HEK293T (cell line): Measurements from ENCODE around the gene TLCD2.

Experiments used
- CTCF ChIA-PET: fragments of 350-600 bp; formaldehyde crosslinking; extraction: SDS; loops from one replicate; lab custom pipeline; 2021; ENCODE audit warnings: antibody characterized with exemption, inconsistent platforms; lab: Yijun Ruan, JAX
- POLR2A ChIA-PET: fragments of 350-600 bp; formaldehyde crosslinking; extraction: SDS; loops from one replicate; lab custom pipeline; 2020; ENCODE audit warnings: antibody characterized with exemption, inconsistent platforms; lab: Yijun Ruan, JAX
- DNase-seq: peaks from one replicate; pipeline ENCODE4 v3.0.0; 2012; ENCODE audit warnings: mixed read lengths; ENCODE audit errors: extremely low spot score
- ARNT ChIP-seq: fragments of 450-650 bp; IDR thresholded peaks from 2 replicates; pipeline ENCODE4 v1.6.1; 2017; ENCODE audit warnings: mild to moderate bottlenecking
- BHLHE40 ChIP-seq: fragments of 450-650 bp; IDR thresholded peaks from 2 replicates; pipeline ENCODE4 v1.6.1; 2016; ENCODE audit warnings: mild to moderate bottlenecking, moderate library complexity, borderline replicate concordance
- CTBP1 ChIP-seq: fragments of 450-650 bp; IDR thresholded peaks from 2 replicates; pipeline ENCODE4 v1.6.1; 2016; ENCODE audit warnings: borderline replicate concordance
- ELF4 ChIP-seq: fragments of 450-650 bp; IDR thresholded peaks from 2 replicates; pipeline ENCODE4 v1.6.1; 2017; ENCODE audit warnings: antibody characterized with exemption
- FOXA1 ChIP-seq: fragments of 450-650 bp; IDR thresholded peaks from 2 replicates; pipeline ENCODE4 v1.6.1; 2016; ENCODE audit warnings: mild to moderate bottlenecking
- FOXK2 ChIP-seq: fragments of 450-650 bp; IDR thresholded peaks from 2 replicates; pipeline ENCODE4 v1.6.1; 2016; ENCODE audit warnings: mild to moderate bottlenecking
- FOXM1 ChIP-seq: fragments of 450-650 bp; IDR thresholded peaks from 2 replicates; pipeline ENCODE4 v1.6.1; 2017; ENCODE audit warnings: mild to moderate bottlenecking, borderline replicate concordance
- HDGF ChIP-seq: fragments of 450-650 bp; IDR thresholded peaks from 2 replicates; pipeline ENCODE4 v1.6.1; 2017; ENCODE audit warnings: antibody characterized with exemption, borderline replicate concordance
- L3MBTL2 ChIP-seq: fragments of 450-650 bp; conservative IDR thresholded peaks from 2 replicates; pipeline ENCODE4 v1.6.1; 2016; ENCODE audit warnings: mild to moderate bottlenecking
- LEF1 ChIP-seq: fragments of 450-650 bp; IDR thresholded peaks from 2 replicates; pipeline ENCODE4 v1.6.1; 2017; ENCODE audit warnings: mild to moderate bottlenecking, borderline replicate concordance
- NFRKB ChIP-seq: fragments of 450-650 bp; IDR thresholded peaks from 2 replicates; pipeline ENCODE4 v1.6.1; 2016; ENCODE audit warnings: mild to moderate bottlenecking, moderate library complexity
- PKNOX1 ChIP-seq: fragments of 450-650 bp; IDR thresholded peaks from 2 replicates; pipeline ENCODE4 v1.6.1; 2016
- SP1 ChIP-seq: fragments of 450-650 bp; IDR thresholded peaks from 2 replicates; pipeline ENCODE4 v1.6.1; 2017
- SUZ12 ChIP-seq: fragments of 450-650 bp; IDR thresholded peaks from 2 replicates; pipeline ENCODE4 v1.6.1; 2016; ENCODE audit warnings: mild to moderate bottlenecking
- TARDBP ChIP-seq: fragments of 450-650 bp; IDR thresholded peaks from 2 replicates; pipeline ENCODE4 v1.6.1; 2016
- ZNF384 ChIP-seq: fragments of 450-650 bp; IDR thresholded peaks from 2 replicates; pipeline ENCODE4 v1.6.1; 2016

TLCD2 gene

GRCh38 chr17:1754430-1755112 is 44.4 kb upstream of the TLCD2 start:
- POLR2A ChIA-PET = interaction anchor here (2.8 kb wide), 1 partner anchor 8 kb away, joined by 14 read pairs; the partner anchor contains the start of gene SERPINF1
- no peak for DNase-seq
- TF ChIP-seq LEF1 (no peak), BHLHE40 (no peak), ZNF384 (no peak), SUZ12 (no peak), TARDBP (no peak), FOXM1 (no peak), PKNOX1 (no peak), L3MBTL2 (no peak), HDGF (no peak), NFRKB (no peak), ARNT (no peak), FOXK2 (no peak), ELF4 (no peak)
- CTCF ChIA-PET = no interaction called here

GRCh38 chr17:1753767-1754429 is 43.7 kb upstream of the TLCD2 start:
- CTCF ChIA-PET = no interaction called here
- no peak for DNase-seq
- no peak for TF ChIP-seq HDGF
- no peak for TF ChIP-seq ZNF384
- TF ChIP-seq PKNOX1 = no peak
- TF ChIP-seq SP1 = no peak
- no peak for TF ChIP-seq CTBP1
- TF ChIP-seq ARNT = no peak
- TF ChIP-seq FOXK2 = no peak
- TF ChIP-seq BHLHE40 = no peak
- no peak for TF ChIP-seq L3MBTL2
- no peak for TF ChIP-seq TARDBP
- TF ChIP-seq LEF1 = no peak
- no peak for TF ChIP-seq NFRKB
- no peak for TF ChIP-seq ELF4
- TF ChIP-seq FOXM1 = no peak
- TF ChIP-seq FOXA1 = no peak
- TF ChIP-seq SUZ12 = no peak
- POLR2A ChIA-PET = interaction anchor here (2.8 kb wide), 1 partner anchor 8 kb away, joined by 14 read pairs; the partner anchor contains the start of gene SERPINF1

DNA sequence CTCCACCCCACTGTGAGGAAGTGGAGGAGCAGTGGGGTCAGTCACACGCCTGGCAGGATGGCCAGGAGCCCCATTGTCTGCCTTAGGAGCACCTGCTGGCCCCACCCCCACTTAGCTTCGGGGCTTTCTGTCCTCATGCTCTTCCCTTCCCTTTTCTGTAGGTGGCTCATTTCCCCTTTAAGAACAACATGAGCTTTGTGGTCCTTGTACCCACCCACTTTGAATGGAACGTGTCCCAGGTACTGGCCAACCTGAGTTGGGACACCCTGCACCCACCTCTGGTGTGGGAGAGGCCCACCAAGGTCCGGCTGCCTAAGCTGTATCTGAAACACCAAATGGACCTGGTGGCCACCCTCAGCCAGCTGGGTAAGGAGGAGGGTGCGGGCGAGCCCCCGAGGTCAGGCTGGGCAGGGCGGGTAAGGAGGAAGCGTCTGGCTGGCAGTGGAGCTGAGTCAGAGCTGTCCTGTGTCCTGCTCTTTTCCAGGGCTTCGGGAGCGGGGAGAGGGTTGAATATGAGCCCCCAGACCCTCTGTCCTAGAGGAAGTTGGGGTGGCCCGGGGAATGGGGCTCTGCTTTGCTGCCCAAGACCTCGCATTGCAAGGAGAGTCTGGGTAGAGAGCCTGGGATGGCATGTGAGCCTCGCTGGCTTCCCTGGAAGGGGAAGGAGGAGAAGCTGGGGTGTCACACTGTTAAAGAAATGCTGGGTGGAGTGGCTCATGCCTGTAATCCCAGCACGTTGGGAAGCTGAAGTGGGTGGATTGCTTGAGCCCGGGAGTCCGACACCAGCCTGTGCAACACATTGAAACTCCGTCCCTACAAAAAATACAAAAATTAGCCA is 42.5 kb upstream of the TLCD2 start:
- CTCF ChIA-PET = interaction anchor here (0.5 to 0.7 kb wide), 2 partner anchors 9 to 10 kb away, joined by 3 read pairs; partner anchors contain the start of gene SERPINF1
- DNase-seq = no peak
- POLR2A ChIA-PET = interaction anchor here (2.8 kb wide), 1 partner anchor 10 kb away, joined by 14 read pairs; the partner anchor contains the start of gene SERPINF1
- TF ChIP-seq SUZ12 (no peak), LEF1 (no peak), SP1 (no peak), PKNOX1 (no peak), FOXK2 (no peak), ELF4 (no peak)

DNA sequence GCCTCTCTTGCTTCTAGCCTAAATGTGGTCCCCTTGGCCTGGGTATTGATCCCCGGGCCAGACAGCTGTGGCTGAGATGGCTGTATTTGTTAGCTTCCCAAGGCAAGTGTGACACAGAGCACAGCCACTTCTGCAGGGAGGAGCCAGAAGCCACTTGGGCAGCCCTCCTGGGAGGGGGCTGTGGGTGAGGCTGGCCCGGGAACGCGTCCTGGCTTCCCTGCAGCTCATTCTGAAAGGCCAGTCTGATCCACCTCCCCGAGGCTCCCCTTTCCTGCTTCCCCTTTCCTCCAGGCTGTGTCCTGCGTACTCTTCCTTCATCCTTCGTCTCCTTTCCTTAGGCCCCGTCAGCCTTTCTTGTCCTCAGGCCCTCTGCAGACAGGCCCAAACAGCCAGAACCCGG is 40.5 kb upstream of the TLCD2 start:
- no peak for DNase-seq
- ChIA-PET CTCF (no interaction called here), POLR2A (interaction anchor here (1.6 kb wide), 1 partner anchor 12 kb away, joined by 4 read pairs; the partner anchor contains the start of gene SERPINF1)
- TF ChIP-seq FOXK2 (no peak), PKNOX1 (no peak), ARNT (no peak), FOXM1 (no peak), HDGF (no peak), SUZ12 (no peak), LEF1 (no peak), L3MBTL2 (no peak), BHLHE40 (no peak), ZNF384 (no peak), FOXA1 (no peak), CTBP1 (no peak), NFRKB (no peak), ELF4 (no peak)
